H1 (cell line): ENCODE measurements around the gene PRPS1.

Experiments
- POLR2AphosphoS5 ChIP-seq: IDR thresholded peaks from 2 replicates; pipeline ENCODE4 v1.6.1; 2011; ENCODE audit warnings: low read depth, low read length
- RAD21 ChIP-seq, 2 experiments: IDR thresholded peaks in 1 of 2; conservative IDR thresholded peaks in 1 of 2; 2 replicates each; pipeline ENCODE4 v1.6.1; 2011; ENCODE audit warnings: low read depth in 2 of 2, low read length in 2 of 2, improper control_type of control experiment in 1 of 2, inconsistent platforms in 1 of 2, mild to moderate bottlenecking in 1 of 2, moderate library complexity in 1 of 2
- SIN3A ChIP-seq, 2 experiments: IDR thresholded peaks in 1 of 2; conservative IDR thresholded peaks in 1 of 2; 2 replicates each; pipeline ENCODE4 v1.6.1; 2011 to 2012; ENCODE audit warnings: low read length in 2 of 2, improper control_type of control experiment in 1 of 2, low read depth in 1 of 2, mild to moderate bottlenecking in 1 of 2
- SP1 ChIP-seq: IDR thresholded peaks from 2 replicates; pipeline ENCODE4 v1.6.1; 2011; ENCODE audit warnings: low read depth, low read length
- TAF1 ChIP-seq: IDR thresholded peaks from 2 replicates; pipeline ENCODE4 v1.6.1; 2011; ENCODE audit warnings: mild to moderate bottlenecking, low read depth, low read length

GRCh38 chrX:107601759-107602158 is 26.6 kb upstream of the PRPS1 start:
- no peak for TF ChIP-seq SP1
- no peak for TF ChIP-seq TAF1
- TF ChIP-seq SIN3A (conservative IDR thresholded peaks at IDR 0.05 in 1 of 2, IDR thresholded peaks at IDR 0.05 in 1 of 2; ENCODE audit: low read depth in 1 of 2, low read length in 2 of 2) = no peak
- no peak for TF ChIP-seq RAD21 (IDR thresholded peaks at IDR 0.05 in 1 of 2, conservative IDR thresholded peaks at IDR 0.05 in 1 of 2; ENCODE audit: low read depth in 2 of 2, low read length in 2 of 2)
- TF ChIP-seq POLR2AphosphoS5 = no peak
